CD14-positive monocyte (primary cell): ENCODE measurements around the gene CRHR2. TPM values are rescaled to one million over a fixed set of nuclear protein-coding genes. Genes with fewer than 3 reads are reported as not detected.

Source experiments
- DNase-seq, 3 donors: peaks; one replicate each; pipeline ENCODE4 v3.0.0-alpha.2; 2011 to 2022
- H2AFZ ChIP-seq: 2 replicates; pipeline ENCODE4 v1.6.0; 2012; ENCODE audit warnings: mild to moderate bottlenecking, low read depth, low read length, inconsistent platforms; ENCODE audit not compliant: insufficient read depth, poor library complexity, severe bottlenecking
- H3K27ac ChIP-seq, 2 donors: 1 replicate in 1 of 2; 2 replicates in 1 of 2; pipeline ENCODE4 v1.5.1; 2012 to 2013; ENCODE audit warnings: low read length in 2 of 2, control low read depth in 1 of 2, inconsistent platforms in 1 of 2, low read depth in 1 of 2, mild to moderate bottlenecking in 1 of 2
- H3K27me3 ChIP-seq, 2 donors: one replicate each; pipeline versions ENCODE4 v1.6.0 to v1.6.1; 2011 to 2013; ENCODE audit warnings: low read length in 2 of 2; ENCODE audit not compliant: control insufficient read depth in 2 of 2, insufficient read depth in 2 of 2
- H3K36me3 ChIP-seq, 2 donors: replicated peaks in 1 of 2; 1 replicate in 1 of 2; 2 replicates in 1 of 2; pipeline versions ENCODE4 v1.5.1 to v1.6.1; 2012 to 2013; ENCODE audit warnings: low read length in 2 of 2, control low read depth in 1 of 2, inconsistent platforms in 1 of 2, mild to moderate bottlenecking in 1 of 2; ENCODE audit not compliant: insufficient read depth in 2 of 2, control insufficient read depth in 1 of 2
- H3K4me1 ChIP-seq, 2 donors: 1 replicate in 1 of 2; 2 replicates in 1 of 2; pipeline versions ENCODE4 v1.5.1 to v1.6.1; 2012 to 2013; ENCODE audit warnings: low read length in 2 of 2, control low read depth in 1 of 2, inconsistent platforms in 1 of 2, mild to moderate bottlenecking in 1 of 2, moderate library complexity in 1 of 2; ENCODE audit not compliant: insufficient read depth in 2 of 2, control insufficient read depth in 1 of 2
- H3K4me2 ChIP-seq: replicated peaks from 2 replicates; pipeline ENCODE3; 2012; ENCODE audit warnings: low read length, moderate library complexity, mild to moderate bottlenecking; ENCODE audit not compliant: poor library complexity, severe bottlenecking; ENCODE audit errors: extremely low read depth
- H3K4me3 ChIP-seq, 3 experiments: fragments of 200-600 bp in 1 of 3; sonication (generic) in 1 of 3; replicated peaks in 1 of 3; 1 replicate in 2 of 3; 2 replicates in 1 of 3; pipeline ENCODE4 v1.5.1; 2011 to 2013; ENCODE audit warnings: low read length in 3 of 3, mild to moderate bottlenecking in 3 of 3, control low read depth in 2 of 3, low read depth in 2 of 3, inconsistent platforms in 1 of 3, moderate library complexity in 1 of 3
- H3K79me2 ChIP-seq: 2 replicates; pipeline ENCODE4 v1.6.0; 2012; ENCODE audit warnings: mild to moderate bottlenecking, control low read depth, inconsistent platforms, low read length, moderate library complexity; ENCODE audit not compliant: insufficient read depth
- H3K9ac ChIP-seq: 2 replicates; pipeline ENCODE4 v1.6.0; 2017; ENCODE audit warnings: low read length, mild to moderate bottlenecking; ENCODE audit not compliant: insufficient read depth, poor library complexity, severe bottlenecking
- H3K9me3 ChIP-seq, 2 donors: replicated peaks in 1 of 2; 1 replicate in 1 of 2; 2 replicates in 1 of 2; pipeline versions ENCODE4 v1.5.1 to v1.6.1; 2012 to 2013; ENCODE audit warnings: low read length in 2 of 2, control low read depth in 1 of 2; ENCODE audit not compliant: control insufficient read depth in 1 of 2, insufficient read depth in 1 of 2
- H4K20me1 ChIP-seq: 2 replicates; pipeline ENCODE4 v1.6.0; 2012; ENCODE audit warnings: mild to moderate bottlenecking, low read length, control low read depth, moderate library complexity; ENCODE audit not compliant: insufficient read depth
- H3K27ac Mint-ChIP-seq, 7 donors: one replicate each; pipeline ENCODE4 v1.8.0; 2020; ENCODE audit warnings: mild to moderate bottlenecking in 7 of 7, mixed read lengths in 7 of 7, moderate library complexity in 6 of 7, inconsistent platforms in 2 of 7
- H3K27me3 Mint-ChIP-seq, 3 donors: one replicate each; pipeline ENCODE4 v1.8.0; 2021 to 2022; ENCODE audit warnings: low read depth in 3 of 3, mild to moderate bottlenecking in 3 of 3, mixed read lengths in 3 of 3, moderate library complexity in 3 of 3, inconsistent platforms in 1 of 3
- H3K36me3 Mint-ChIP-seq, 2 donors: one replicate each; pipeline ENCODE4 v1.8.0; 2020; ENCODE audit warnings: mixed read lengths in 2 of 2, inconsistent platforms in 1 of 2, mild to moderate bottlenecking in 1 of 2
- H3K4me1 Mint-ChIP-seq: one replicate; pipeline ENCODE4 v1.8.0; 2020; ENCODE audit warnings: mild to moderate bottlenecking, mixed read lengths
- H3K4me3 Mint-ChIP-seq, 2 donors: one replicate each; pipeline ENCODE4 v1.8.0; 2020; ENCODE audit warnings: mild to moderate bottlenecking in 2 of 2, mixed read lengths in 2 of 2, moderate library complexity in 1 of 2
- H3K9me3 Mint-ChIP-seq, 7 donors: one replicate each; pipeline ENCODE4 v1.8.0; 2020 to 2022; ENCODE audit warnings: mixed read lengths in 7 of 7, mild to moderate bottlenecking in 6 of 7, moderate library complexity in 6 of 7, inconsistent platforms in 2 of 7
- WGBS: methylation state at CpG from one replicate; pipeline ENCODE4 v1.1.5; 2013; ENCODE audit warnings: missing lambda C conversion rate; ENCODE audit not compliant: insufficient coverage; 5-methylcytosine and 5-hydroxymethylcytosine counted together
- intact Hi-C, 2 donors: fragments of 100-400 bp; cut with micrococcal nuclease; formaldehyde crosslinking; loops; one replicate each; pipeline versions ENCODE4 v1.15.0 to v1.15.1; 2023
- polyA plus RNA-seq, 3 donors: library from polyadenylated mRNA; depleted of rRNA in 1 of 3; unstranded in 2 of 3; stranded (reverse) in 1 of 3; fragments of 300-500 nt in 2 of 3; fragments of >200 nt in 1 of 3; fragmentation: Illumina TruSeq in 2 of 3; gene quantifications; 1 replicate in 2 of 3; 2 replicates in 1 of 3; pipeline ENCODE4 v1.2.3, GENCODE V29; 2012 to 2021
- TF ChIP-seq, protein P1 (sequence below): fragments of 200-600 bp; IDR thresholded peaks from one replicate; pipeline ENCODE4 v1.8.0; 2022; ENCODE audit warnings: antibody characterized with exemption, mild to moderate bottlenecking

The CRHR2 gene
- polyA plus RNA-seq, 3 donors = not detected

DNA sequence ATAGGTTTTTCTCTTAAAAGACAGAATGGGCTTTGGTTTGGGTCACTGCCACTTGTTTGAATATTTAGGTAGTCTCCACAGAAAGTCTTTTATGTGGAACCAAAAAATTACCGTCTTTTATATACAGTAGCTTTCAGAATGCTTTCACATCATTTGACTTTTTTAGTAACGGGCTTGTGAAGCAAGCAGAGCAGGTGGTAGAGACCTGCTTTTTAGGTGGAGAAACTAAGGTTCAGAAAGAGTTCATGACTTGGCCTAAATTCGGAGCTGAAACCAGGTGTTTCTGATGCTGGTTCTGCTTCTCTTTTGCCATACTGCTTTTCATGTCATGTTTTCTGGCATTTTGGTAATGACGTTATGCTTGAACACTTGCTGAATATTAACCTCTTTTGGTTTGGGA is 51.3 kb downstream of the CRHR2 start:
- no peak overlapping the region for H3K9ac ChIP-seq
- no peak overlapping the region for H3K4me3 Mint-ChIP-seq
- H3K27ac ChIP-seq = no peak overlapping the region
- no peaks in the 10 kb centered on the region for H3K27me3 ChIP-seq
- H3K36me3 Mint-ChIP-seq = peaks cover 76 to 91% of the 10 kb centered on the region in 2 donors
- intact Hi-C loops = no loop called here
- H3K4me3 ChIP-seq = no peak overlapping the region
- TF ChIP-seq, protein P1, sequence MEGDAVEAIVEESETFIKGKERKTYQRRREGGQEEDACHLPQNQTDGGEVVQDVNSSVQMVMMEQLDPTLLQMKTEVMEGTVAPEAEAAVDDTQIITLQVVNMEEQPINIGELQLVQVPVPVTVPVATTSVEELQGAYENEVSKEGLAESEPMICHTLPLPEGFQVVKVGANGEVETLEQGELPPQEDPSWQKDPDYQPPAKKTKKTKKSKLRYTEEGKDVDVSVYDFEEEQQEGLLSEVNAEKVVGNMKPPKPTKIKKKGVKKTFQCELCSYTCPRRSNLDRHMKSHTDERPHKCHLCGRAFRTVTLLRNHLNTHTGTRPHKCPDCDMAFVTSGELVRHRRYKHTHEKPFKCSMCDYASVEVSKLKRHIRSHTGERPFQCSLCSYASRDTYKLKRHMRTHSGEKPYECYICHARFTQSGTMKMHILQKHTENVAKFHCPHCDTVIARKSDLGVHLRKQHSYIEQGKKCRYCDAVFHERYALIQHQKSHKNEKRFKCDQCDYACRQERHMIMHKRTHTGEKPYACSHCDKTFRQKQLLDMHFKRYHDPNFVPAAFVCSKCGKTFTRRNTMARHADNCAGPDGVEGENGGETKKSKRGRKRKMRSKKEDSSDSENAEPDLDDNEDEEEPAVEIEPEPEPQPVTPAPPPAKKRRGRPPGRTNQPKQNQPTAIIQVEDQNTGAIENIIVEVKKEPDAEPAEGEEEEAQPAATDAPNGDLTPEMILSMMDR = no peak
- no peak overlapping the region for H3K27ac Mint-ChIP-seq
- H3K27me3 Mint-ChIP-seq = peaks cover 0 to 2% (median 0%) of the 10 kb centered on the region in 3 donors
- no peaks in the 10 kb centered on the region for H3K4me1 ChIP-seq
- H3K36me3 ChIP-seq = peaks cover 89 to 100% of the 10 kb centered on the region in 2 donors
- no peak overlapping the region for H2AFZ ChIP-seq
- H3K9me3 ChIP-seq = no peaks in the 10 kb centered on the region
- peaks cover 3% of the 10 kb centered on the region for H3K4me1 Mint-ChIP-seq
- WGBS = 90% methylated on average over 2 of the region's 4 CpGs
- no peak for DNase-seq
- H3K9me3 Mint-ChIP-seq = no peaks in the 10 kb centered on the region
- no peak overlapping the region for H3K4me2 ChIP-seq
- no peaks in the 10 kb centered on the region for H3K79me2 ChIP-seq
- no peaks in the 10 kb centered on the region for H4K20me1 ChIP-seq

- Histone ChIP-seq H2AFZ (no peak overlapping the region), H3K36me3 (peaks cover 82 to 100% of the 10 kb centered on the region in 2 donors), H3K9me3 (no peaks in the 10 kb centered on the region), H3K4me2 (no peak overlapping the region), H3K27me3 (no peaks in the 10 kb centered on the region), H3K9ac (no peak overlapping the region), H3K4me3 (no peak overlapping the region), H4K20me1 (no peaks in the 10 kb centered on the region), H3K79me2 (no peaks in the 10 kb centered on the region), H3K4me1 (no peaks in the 10 kb centered on the region), H3K27ac (no peak overlapping the region)
- H3K27me3 Mint-ChIP-seq = peaks cover 0 to 2% (median 0%) of the 10 kb centered on the region in 3 donors
- H3K27ac Mint-ChIP-seq = no peak overlapping the region
- no peak overlapping the region for H3K4me3 Mint-ChIP-seq
- TF ChIP-seq, protein P1 = no peak
- intact Hi-C loops = no loop called here
- no peaks in the 10 kb centered on the region for H3K4me1 Mint-ChIP-seq
- WGBS = 100% methylated on average over 2 of the region's 4 CpGs
- no peaks in the 10 kb centered on the region for H3K9me3 Mint-ChIP-seq
- DNase-seq = no peak
- peaks cover 76 to 92% of the 10 kb centered on the region in 2 donors for H3K36me3 Mint-ChIP-seq
These were observed 55.2 kb downstream of the CRHR2 start for GRCh38 chr7:30627026-30627425.
